GM18907 (cell line): ENCODE results near the gene PRR16.

Experiments used
- ATAC-seq: cut with Tn5 transposase; IDR thresholded peaks from one replicate; pipeline ENCODE4 v1.9.1; 2021; ENCODE audit warnings: mild to moderate bottlenecking, moderate library complexity; ENCODE audit not compliant: unreplicated experiment

PRR16 gene

GRCh38 chr5:120512791-120513650 is 48.9 kb downstream of the PRR16 start:
- no peak for ATAC-seq

GRCh38 chr5:120516805-120517204 is 52.7 kb downstream of the PRR16 start:
- ATAC-seq = no peak

GRCh38 chr5:120517607-120518252 is 53.6 kb downstream of the PRR16 start:
- no peak for ATAC-seq

GRCh38 chr5:120518581-120518980 is 54.5 kb downstream of the PRR16 start:
- no peak for ATAC-seq

DNA sequence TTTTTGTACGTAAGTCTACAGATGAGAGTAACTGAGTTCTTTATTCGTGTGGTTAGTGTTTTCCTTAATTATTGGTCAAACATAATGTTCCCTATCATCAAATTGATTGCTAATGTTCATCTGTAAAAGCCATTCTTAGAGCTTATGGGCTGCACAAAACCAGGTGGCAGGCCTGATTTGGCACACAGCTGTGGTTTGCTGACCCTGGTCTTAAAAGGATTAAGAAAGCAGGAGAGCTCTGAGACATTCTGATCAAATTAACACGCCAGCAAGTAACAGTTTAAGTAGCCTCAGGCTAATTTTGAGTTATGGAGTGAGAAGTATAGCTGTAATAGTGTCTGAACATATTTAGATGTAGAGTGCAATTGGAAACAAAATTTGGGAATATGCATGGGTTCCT is 63.2 kb downstream of the PRR16 start:
- ATAC-seq = no peak

GRCh38 chr5:120528609-120529008 is 64.5 kb downstream of the PRR16 start:
- ATAC-seq = no peak

- no peak for ATAC-seq
Measured at GRCh38 chr5:120529386-120529785, 65.3 kb downstream of the PRR16 start.

- no peak for ATAC-seq
Measured at GRCh38 chr5:120531215-120531614, 67.1 kb downstream of the PRR16 start.

GRCh38 chr5:120532835-120533234 is 68.7 kb downstream of the PRR16 start:
- no peak for ATAC-seq

DNA sequence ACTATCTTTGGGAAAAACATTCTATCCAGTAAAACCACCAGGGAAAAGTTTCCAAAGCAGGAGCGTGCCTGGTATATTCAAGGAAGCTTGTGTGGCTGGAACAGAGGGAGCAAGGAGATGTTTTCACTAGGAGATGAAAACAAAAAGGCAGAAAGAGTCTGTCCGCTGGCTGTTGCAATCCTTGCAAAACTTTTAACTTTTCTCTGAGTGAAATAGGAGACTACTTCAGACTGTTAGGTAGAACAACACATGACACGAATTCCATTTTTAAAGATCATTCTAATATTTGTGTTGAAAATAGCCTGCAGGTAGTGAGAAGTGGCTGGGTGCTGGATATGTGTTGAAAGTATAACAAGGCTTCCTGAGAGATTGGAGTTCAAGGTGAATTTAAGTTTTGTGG is 69.5 kb downstream of the PRR16 start:
- ATAC-seq = no peak

GRCh38 chr5:120535900-120536299 is 71.8 kb downstream of the PRR16 start:
- no peak for ATAC-seq

DNA sequence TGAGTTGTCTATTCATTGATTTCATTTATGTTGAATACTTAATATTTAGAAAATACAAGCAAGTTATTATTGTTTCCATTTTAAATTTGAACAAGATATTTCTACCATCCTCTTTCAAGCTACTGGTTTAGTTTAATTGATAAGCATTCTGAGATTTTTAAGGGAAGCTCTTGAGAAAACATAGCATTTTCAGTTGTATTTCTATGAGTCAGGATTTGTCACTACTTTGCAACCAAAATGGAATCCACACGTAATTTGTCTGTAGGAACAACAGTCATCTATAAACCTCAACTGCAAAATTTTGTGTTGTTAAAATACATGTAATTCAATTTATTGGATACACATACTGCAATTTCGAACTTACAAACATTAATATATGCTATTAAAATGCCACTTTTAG is 74.0 kb downstream of the PRR16 start:
- ATAC-seq = no peak

- no peak for ATAC-seq
Measured at GRCh38 chr5:120538644-120539043, 74.5 kb downstream of the PRR16 start.

- ATAC-seq = no peak
Measured at GRCh38 chr5:120539471-120539870, 75.4 kb downstream of the PRR16 start.

- no peak for ATAC-seq
Measured at GRCh38 chr5:120540097-120540496, 76.0 kb downstream of the PRR16 start.

- no peak for ATAC-seq
Measured at GRCh38 chr5:120544043-120544442, 79.9 kb downstream of the PRR16 start.

GRCh38 chr5:120545007-120545406 is 80.9 kb downstream of the PRR16 start:
- no peak for ATAC-seq

- no peak for ATAC-seq
Measured at GRCh38 chr5:120545951-120546350, 81.9 kb downstream of the PRR16 start.

DNA sequence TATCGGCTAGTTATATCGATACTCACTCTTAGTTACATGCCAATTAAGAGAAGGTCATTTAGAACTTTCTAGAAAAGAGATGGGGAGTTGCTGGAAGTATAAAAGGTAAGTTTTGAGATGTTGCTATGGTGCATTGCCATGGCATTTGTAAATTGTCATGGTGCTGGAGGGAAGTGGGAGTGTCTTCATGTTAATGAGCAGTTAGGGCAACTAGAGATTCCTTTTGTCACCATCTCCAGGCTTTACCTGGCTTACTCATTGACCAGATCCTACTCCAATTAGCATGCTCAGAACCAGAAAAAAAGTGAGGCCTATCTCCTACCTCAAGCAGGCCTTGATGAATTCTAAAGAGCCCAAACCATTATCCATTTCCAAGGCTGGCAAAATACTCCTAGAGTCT is 82.8 kb downstream of the PRR16 start:
- no peak for ATAC-seq

GRCh38 chr5:120550358-120550757 is 86.3 kb downstream of the PRR16 start:
- ATAC-seq = no peak

GRCh38 chr5:120552638-120553037 is 88.5 kb downstream of the PRR16 start:
- ATAC-seq = no peak

- no peak for ATAC-seq
Measured at GRCh38 chr5:120555345-120555744, 91.2 kb downstream of the PRR16 start.
